ENCODE data around the gene EIF3CL.
"Not testable (repeated sequence)": the region's sequence is repeated elsewhere in the genome, so short reads cannot be mapped to it uniquely, and the experiment has no call there.

DNA sequence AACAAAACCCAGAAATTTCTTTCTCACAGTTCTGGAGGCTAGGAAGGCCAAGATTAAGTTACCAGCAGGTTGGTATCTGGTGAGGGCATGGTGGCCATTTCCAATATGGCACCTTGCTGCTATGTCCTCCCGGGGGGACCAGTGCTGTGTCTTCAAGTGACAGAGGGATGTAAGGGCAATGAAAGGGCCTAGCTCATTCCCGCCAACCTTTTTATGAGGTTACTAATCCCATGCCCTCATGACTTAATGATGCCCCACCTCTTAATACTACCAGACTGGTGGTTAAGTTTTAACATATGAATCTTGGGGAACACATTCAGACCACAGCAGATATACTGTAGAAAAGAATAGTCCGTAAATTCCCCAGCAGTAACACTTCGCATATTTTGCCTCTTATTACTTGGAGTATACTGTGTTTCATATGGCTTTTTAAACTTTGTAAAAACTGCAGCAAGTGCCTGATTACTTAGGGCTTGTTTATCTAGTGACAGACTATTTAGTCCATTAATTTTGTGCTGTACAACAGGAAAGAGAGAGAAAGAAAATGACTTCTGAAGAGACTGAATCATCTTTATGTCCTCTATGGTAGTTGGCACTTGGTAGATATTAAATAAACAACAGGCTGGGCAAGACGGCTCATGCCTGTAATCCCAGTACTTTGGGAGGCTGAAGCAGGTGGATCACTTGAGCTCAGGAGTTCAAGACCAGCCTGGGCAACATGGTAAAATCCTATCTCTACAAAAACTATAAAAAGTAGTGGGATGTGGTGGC, 66.5 kb downstream of the EIF3CL start:
- TF ChIP-seq, protein P1, sequence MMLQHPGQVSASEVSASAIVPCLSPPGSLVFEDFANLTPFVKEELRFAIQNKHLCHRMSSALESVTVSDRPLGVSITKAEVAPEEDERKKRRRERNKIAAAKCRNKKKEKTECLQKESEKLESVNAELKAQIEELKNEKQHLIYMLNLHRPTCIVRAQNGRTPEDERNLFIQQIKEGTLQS (IDR thresholded peaks at IDR 0.05; ENCODE audit: borderline replicate concordance, extremely low read depth, low read depth, low read length): not testable (repeated sequence)
- not testable (repeated sequence) for TF ChIP-seq POLR2A (IDR thresholded peaks at IDR 0.05; ENCODE audit: low read depth, low read length); PBX3 (IDR thresholded peaks at IDR 0.05; ENCODE audit: insufficient replicate concordance, low read depth, low read length); YY1 (IDR thresholded peaks at IDR 0.05; ENCODE audit: low read depth, low read length); TAF1 (IDR thresholded peaks at IDR 0.05; ENCODE audit: borderline replicate concordance, low read depth, low read length); CTCF (IDR thresholded peaks at IDR 0.05 in 2 of 3, conservative IDR thresholded peaks at IDR 0.05 in 1 of 3; ENCODE audit: control insufficient read depth in 2 of 3, extremely low read depth in 1 of 3, insufficient read depth in 1 of 3, low read depth in 3 of 3, low read length in 3 of 3); DPF2 (IDR thresholded peaks at IDR 0.05)

Data from GM12878 (cell line).